Effector CD8-positive, alpha-beta T cell (primary cell): ENCODE results near the gene SAA1.

Experiments
- DNase-seq: peaks from one replicate; lab custom pipeline; 2025; lab: John Stamatoyannopoulos, UW

The SAA1 gene

GRCh38 chr11:18310800-18311340, 44.8 kb downstream of the SAA1 start:
- no peak for DNase-seq

GRCh38 chr11:18312012-18312411, 45.9 kb downstream of the SAA1 start:
- DNase-seq = no peak

GRCh38 chr11:18312663-18313420, 46.8 kb downstream of the SAA1 start:
- DNase-seq = no peak

GRCh38 chr11:18313965-18314763, 48.1 kb downstream of the SAA1 start:
- no peak for DNase-seq

- DNase-seq = no peak
Observed at GRCh38 chr11:18314784-18315523, 48.9 kb downstream of the SAA1 start.

GRCh38 chr11:18315893-18316292, 49.8 kb downstream of the SAA1 start:
- no peak for DNase-seq

GRCh38 chr11:18317551-18317950, 51.5 kb downstream of the SAA1 start:
- DNase-seq = no peak
